ENCODE measurements around the gene PSMD10.

DNA sequence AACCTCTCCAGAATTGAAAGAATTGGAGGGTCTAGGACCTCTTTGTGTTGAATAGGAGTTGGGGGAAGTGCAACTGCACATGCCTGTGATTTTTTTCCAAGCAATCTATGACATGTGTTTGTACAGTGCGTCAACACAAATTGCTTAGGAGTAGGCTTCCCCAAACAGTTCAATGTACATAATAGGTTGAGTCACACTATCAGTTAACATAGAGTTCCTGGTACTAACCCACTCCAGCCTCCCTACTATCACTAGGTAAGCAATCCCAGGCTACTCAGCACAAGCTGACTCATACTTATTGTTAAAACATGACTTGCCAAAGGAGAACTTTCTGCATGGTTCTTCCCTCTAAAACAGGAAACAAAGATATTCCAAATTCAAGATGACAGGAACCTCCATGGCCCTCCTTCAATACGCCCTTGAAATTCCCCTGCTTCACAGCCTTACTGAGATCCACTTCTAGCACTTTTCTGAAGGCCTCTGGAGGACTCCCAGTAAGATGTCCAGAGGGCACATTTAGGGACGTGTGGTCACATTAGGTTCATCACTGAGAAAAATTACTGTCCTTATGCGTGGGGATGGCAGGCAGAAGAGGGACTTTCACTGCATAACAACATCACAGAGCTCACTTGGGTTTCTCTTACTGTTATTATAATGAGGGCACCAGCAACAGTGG, 54.9 kb downstream of the PSMD10 start:
- TF ChIP-seq, protein P1, sequence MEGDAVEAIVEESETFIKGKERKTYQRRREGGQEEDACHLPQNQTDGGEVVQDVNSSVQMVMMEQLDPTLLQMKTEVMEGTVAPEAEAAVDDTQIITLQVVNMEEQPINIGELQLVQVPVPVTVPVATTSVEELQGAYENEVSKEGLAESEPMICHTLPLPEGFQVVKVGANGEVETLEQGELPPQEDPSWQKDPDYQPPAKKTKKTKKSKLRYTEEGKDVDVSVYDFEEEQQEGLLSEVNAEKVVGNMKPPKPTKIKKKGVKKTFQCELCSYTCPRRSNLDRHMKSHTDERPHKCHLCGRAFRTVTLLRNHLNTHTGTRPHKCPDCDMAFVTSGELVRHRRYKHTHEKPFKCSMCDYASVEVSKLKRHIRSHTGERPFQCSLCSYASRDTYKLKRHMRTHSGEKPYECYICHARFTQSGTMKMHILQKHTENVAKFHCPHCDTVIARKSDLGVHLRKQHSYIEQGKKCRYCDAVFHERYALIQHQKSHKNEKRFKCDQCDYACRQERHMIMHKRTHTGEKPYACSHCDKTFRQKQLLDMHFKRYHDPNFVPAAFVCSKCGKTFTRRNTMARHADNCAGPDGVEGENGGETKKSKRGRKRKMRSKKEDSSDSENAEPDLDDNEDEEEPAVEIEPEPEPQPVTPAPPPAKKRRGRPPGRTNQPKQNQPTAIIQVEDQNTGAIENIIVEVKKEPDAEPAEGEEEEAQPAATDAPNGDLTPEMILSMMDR (IDR thresholded peaks at IDR 0.05) = no peak
- TF ChIP-seq POLR2AphosphoS5 (IDR thresholded peaks at IDR 0.05) (no peak), POLR2A (IDR thresholded peaks at IDR 0.05) (no peak)
